HEK293T (cell line): ENCODE results near the gene CBX5.

Source experiments
- ARNT ChIP-seq: fragments of 450-650 bp; IDR thresholded peaks from 2 replicates; pipeline ENCODE4 v1.6.1; 2017; ENCODE audit warnings: mild to moderate bottlenecking
- CTBP1 ChIP-seq: fragments of 450-650 bp; IDR thresholded peaks from 2 replicates; pipeline ENCODE4 v1.6.1; 2016; ENCODE audit warnings: borderline replicate concordance
- FOXA1 ChIP-seq: fragments of 450-650 bp; IDR thresholded peaks from 2 replicates; pipeline ENCODE4 v1.6.1; 2016; ENCODE audit warnings: mild to moderate bottlenecking
- FOXK2 ChIP-seq: fragments of 450-650 bp; IDR thresholded peaks from 2 replicates; pipeline ENCODE4 v1.6.1; 2016; ENCODE audit warnings: mild to moderate bottlenecking
- FOXM1 ChIP-seq: fragments of 450-650 bp; IDR thresholded peaks from 2 replicates; pipeline ENCODE4 v1.6.1; 2017; ENCODE audit warnings: mild to moderate bottlenecking, borderline replicate concordance
- LEF1 ChIP-seq: fragments of 450-650 bp; IDR thresholded peaks from 2 replicates; pipeline ENCODE4 v1.6.1; 2017; ENCODE audit warnings: mild to moderate bottlenecking, borderline replicate concordance
- NFRKB ChIP-seq: fragments of 450-650 bp; IDR thresholded peaks from 2 replicates; pipeline ENCODE4 v1.6.1; 2016; ENCODE audit warnings: mild to moderate bottlenecking, moderate library complexity
- PKNOX1 ChIP-seq: fragments of 450-650 bp; IDR thresholded peaks from 2 replicates; pipeline ENCODE4 v1.6.1; 2016
- SP1 ChIP-seq: fragments of 450-650 bp; IDR thresholded peaks from 2 replicates; pipeline ENCODE4 v1.6.1; 2017
- SUZ12 ChIP-seq: fragments of 450-650 bp; IDR thresholded peaks from 2 replicates; pipeline ENCODE4 v1.6.1; 2016; ENCODE audit warnings: mild to moderate bottlenecking
- TARDBP ChIP-seq: fragments of 450-650 bp; IDR thresholded peaks from 2 replicates; pipeline ENCODE4 v1.6.1; 2016
- ZNF384 ChIP-seq: fragments of 450-650 bp; IDR thresholded peaks from 2 replicates; pipeline ENCODE4 v1.6.1; 2016

DNA sequence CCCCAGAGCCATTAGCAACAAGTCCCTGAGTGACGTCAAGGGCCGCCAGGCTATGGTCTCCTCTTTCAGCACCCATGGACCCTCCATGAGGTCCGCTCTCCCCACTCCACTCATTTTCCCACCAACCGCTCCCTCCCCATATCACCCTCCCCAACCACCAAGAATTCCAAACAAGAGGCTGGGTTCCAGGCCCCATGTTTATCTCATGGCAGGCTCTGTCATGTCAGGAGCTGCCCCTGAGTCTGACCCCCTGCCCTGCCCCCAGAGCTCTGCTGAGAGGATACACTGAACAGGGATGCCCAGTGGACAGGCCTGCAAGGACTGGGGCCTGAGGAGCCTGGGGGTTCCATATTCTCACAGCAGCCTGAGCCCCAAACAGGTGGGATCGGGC lies 69.5 kb downstream of the CBX5 start:
- TF ChIP-seq CTBP1 (no peak), FOXM1 (no peak), FOXA1 (no peak), LEF1 (no peak), FOXK2 (no peak), SUZ12 (no peak), NFRKB (no peak), SP1 (no peak), ZNF384 (no peak), ARNT (no peak), PKNOX1 (no peak), TARDBP (no peak)
